ENCODE measurements around the gene SUMO2. TPM values are rescaled to one million over a fixed set of nuclear protein-coding genes. Genes with fewer than 3 reads are reported as not detected.

SUMO2 gene
- total and polyA plus RNA-seq, 8 donors: 38.1 to 178 (median 118) TPM

GRCh38 chr17:75228305-75228704 lies 45.5 kb upstream of the SUMO2 start:
- no peaks in the 10 kb centered on the region for H3K4me1 ChIP-seq
- peak in 3 of 4 donors; percentile 17 to 65 (median 58) for ATAC-seq
- FAIRE-seq: no peak
- peak overlapping the region in 1 of 4 donors; percentile 17 for H3K27ac ChIP-seq
- no peaks in the 10 kb centered on the region for H3K9me3 ChIP-seq
- H3K4me3 ChIP-seq: no peak overlapping the region
- TF ChIP-seq CTCF (IDR thresholded peaks at IDR 0.05): no peak
- H3K27me3 ChIP-seq: no peaks in the 10 kb centered on the region
- no peak for DNase-seq
- intact Hi-C loops (cut with DNase I): no loop called here
- H3K36me3 ChIP-seq: peaks cover 0 to 48% (median 16%) of the 10 kb centered on the region in 3 donors
- WGBS, 2 donors: 63 to 78% methylated on average over 2 of the region's 2 CpGs

- H3K36me3 ChIP-seq: peaks cover 0 to 44% (median 16%) of the 10 kb centered on the region in 3 donors
- TF ChIP-seq CTCF (IDR thresholded peaks at IDR 0.05): no peak
- intact Hi-C loops (cut with DNase I): no loop called here
- WGBS, 2 donors: 78 to 84% methylated on average over 5 of the region's 5 CpGs
- H3K27me3 ChIP-seq: no peaks in the 10 kb centered on the region
- no peaks in the 10 kb centered on the region for H3K9me3 ChIP-seq
- no peak overlapping the region for H3K27ac ChIP-seq
- DNase-seq: no peak
- FAIRE-seq: no peak
- H3K4me3 ChIP-seq: no peak overlapping the region
- H3K4me1 ChIP-seq: no peaks in the 10 kb centered on the region
- ATAC-seq: no peak
These were observed 45.0 kb upstream of the SUMO2 start for GRCh38 chr17:75227729-75228128.

GRCh38 chr17:75225016-75225415 lies 42.3 kb upstream of the SUMO2 start:
- H3K27me3 ChIP-seq: no peaks in the 10 kb centered on the region
- no peak overlapping the region for H3K27ac ChIP-seq
- H3K9me3 ChIP-seq: no peaks in the 10 kb centered on the region
- H3K36me3 ChIP-seq: peaks cover 0 to 34% (median 13%) of the 10 kb centered on the region in 3 donors
- FAIRE-seq: no peak
- no peak for ATAC-seq
- no peaks in the 10 kb centered on the region for H3K4me1 ChIP-seq
- no peak for TF ChIP-seq CTCF (IDR thresholded peaks at IDR 0.05)
- WGBS, 2 donors: 82 to 83% methylated on average over 14 of the region's 14 CpGs
- no peak for DNase-seq
- intact Hi-C loops (cut with DNase I): no loop called here
- H3K4me3 ChIP-seq: no peak overlapping the region

GRCh38 chr17:75219815-75220214 lies 37.1 kb upstream of the SUMO2 start:
- WGBS, 2 donors: 98 to 100% methylated on average over 3 of the region's 3 CpGs
- H3K9me3 ChIP-seq: no peaks in the 10 kb centered on the region
- intact Hi-C loops (cut with DNase I): no loop called here
- no peaks in the 10 kb centered on the region for H3K4me1 ChIP-seq
- peaks cover 0 to 31% (median 6%) of the 10 kb centered on the region in 3 donors for H3K36me3 ChIP-seq
- no peak overlapping the region for H3K27ac ChIP-seq
- DNase-seq (no peak), FAIRE-seq (no peak), ATAC-seq (no peak)
- no peaks in the 10 kb centered on the region for H3K27me3 ChIP-seq
- TF ChIP-seq CTCF (IDR thresholded peaks at IDR 0.05): no peak
- H3K4me3 ChIP-seq: no peak overlapping the region

- peaks cover 0 to 47% (median 6%) of the 10 kb centered on the region in 3 donors for H3K36me3 ChIP-seq
These were observed 35.4 kb upstream of the SUMO2 start for GRCh38 chr17:75218131-75218530.

More at GRCh38 chr17:75218131-75218530, 35.4 kb upstream of the SUMO2 start:
- Histone ChIP-seq H3K4me3 (no peak overlapping the region), H3K4me1 (no peaks in the 10 kb centered on the region), H3K9me3 (no peaks in the 10 kb centered on the region), H3K27me3 (no peaks in the 10 kb centered on the region), H3K27ac (no peak overlapping the region)
- no peak for FAIRE-seq
- 92 to 94% methylated on average over 6 of the region's 6 CpGs for WGBS, 2 donors
- DNase-seq: no peak
- ATAC-seq: no peak
- TF ChIP-seq CTCF (IDR thresholded peaks at IDR 0.05): no peak
- intact Hi-C loops (cut with DNase I): no loop called here
